Measurements from ENCODE around the gene DECR2. TPM values are rescaled to one million over a fixed set of nuclear protein-coding genes. Genes with fewer than 3 reads are reported as not detected.

Gene DECR2
- total and polyA plus RNA-seq, 2 of the 13 experiments (the other 11 are each of a cell fraction or from before 2014, with no cell fraction given) = 36.3 to 44.6 TPM

DNA sequence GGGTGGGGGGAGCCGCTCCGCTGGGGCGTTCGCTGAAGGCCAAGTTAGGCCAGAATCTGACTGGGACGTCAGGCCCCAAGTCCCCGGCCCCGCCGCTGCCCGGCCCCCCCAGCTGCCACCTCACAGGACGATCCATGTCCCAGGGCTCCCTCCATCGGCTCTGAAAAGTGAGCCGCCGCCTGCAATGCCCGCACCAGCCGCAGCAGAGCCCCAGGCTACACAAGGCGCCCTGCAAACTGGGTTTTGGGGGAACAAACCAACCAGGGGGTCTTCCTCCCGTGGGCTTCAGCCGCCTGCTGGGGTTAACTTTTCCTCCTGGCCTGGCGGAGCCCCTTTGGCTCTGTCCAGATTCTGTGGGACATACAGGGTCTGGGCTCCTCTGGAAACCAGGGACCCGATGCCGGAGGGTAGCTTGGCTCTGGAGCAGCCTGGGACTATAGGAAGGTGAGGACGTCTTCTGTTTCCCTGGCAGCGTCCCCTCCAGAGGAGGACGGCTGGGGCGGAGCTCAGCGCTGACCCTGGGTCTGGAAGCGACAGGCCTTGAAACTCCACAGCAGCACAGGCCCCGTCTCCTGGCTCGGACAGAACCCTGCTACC lies 3.9 kb upstream of the DECR2 start (continued):
- TF ChIP-seq, protein P1, sequence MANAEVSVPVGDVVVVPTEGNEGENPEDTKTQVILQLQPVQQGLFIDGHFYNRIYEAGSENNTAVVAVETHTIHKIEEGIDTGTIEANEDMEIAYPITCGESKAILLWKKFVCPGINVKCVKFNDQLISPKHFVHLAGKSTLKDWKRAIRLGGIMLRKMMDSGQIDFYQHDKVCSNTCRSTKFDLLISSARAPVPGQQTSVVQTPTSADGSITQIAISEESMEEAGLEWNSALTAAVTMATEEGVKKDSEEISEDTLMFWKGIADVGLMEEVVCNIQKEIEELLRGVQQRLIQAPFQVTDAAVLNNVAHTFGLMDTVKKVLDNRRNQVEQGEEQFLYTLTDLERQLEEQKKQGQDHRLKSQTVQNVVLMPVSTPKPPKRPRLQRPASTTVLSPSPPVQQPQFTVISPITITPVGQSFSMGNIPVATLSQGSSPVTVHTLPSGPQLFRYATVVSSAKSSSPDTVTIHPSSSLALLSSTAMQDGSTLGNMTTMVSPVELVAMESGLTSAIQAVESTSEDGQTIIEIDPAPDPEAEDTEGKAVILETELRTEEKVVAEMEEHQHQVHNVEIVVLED (CRISPR knock-in tag; IDR thresholded peaks at IDR 0.05; ENCODE audit: borderline replicate concordance) = peak; percentile 41; the same call in 1 of the 2 replicates
- TF ChIP-seq ZNF790 (CRISPR knock-in tag; IDR thresholded peaks at IDR 0.05; ENCODE audit: borderline replicate concordance) = no peak
- TF ChIP-seq, protein P2, sequence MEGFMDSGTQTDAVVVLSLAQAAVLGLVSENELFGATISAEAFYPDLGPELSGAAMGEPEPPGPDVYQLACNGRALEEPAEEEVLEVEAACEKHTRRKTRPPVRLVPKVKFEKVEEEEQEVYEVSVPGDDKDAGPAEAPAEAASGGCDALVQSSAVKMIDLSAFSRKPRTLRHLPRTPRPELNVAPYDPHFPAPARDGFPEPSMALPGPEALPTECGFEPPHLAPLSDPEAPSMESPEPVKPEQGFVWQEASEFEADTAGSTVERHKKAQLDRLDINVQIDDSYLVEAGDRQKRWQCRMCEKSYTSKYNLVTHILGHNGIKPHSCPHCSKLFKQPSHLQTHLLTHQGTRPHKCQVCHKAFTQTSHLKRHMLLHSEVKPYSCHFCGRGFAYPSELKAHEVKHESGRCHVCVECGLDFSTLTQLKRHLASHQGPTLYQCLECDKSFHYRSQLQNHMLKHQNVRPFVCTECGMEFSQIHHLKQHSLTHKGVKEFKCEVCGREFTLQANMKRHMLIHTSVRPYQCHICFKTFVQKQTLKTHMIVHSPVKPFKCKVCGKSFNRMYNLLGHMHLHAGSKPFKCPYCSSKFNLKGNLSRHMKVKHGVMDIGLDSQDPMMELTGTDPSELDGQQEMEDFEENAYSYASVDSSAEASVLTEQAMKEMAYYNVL (CRISPR knock-in tag; IDR thresholded peaks at IDR 0.05; ENCODE audit: borderline replicate concordance) = no peak
- TF ChIP-seq ZNF605 (CRISPR knock-in tag; IDR thresholded peaks at IDR 0.05) = 0 out of 2 replicates have a peak, but pooled peaks have one; percentile 30
- peak; percentile 45; the same call in 1 of the 2 replicates for TF ChIP-seq RAD21 (CRISPR knock-in tag; IDR thresholded peaks at IDR 0.05)
- TF ChIP-seq ZNF329 (CRISPR knock-in tag; IDR thresholded peaks at IDR 0.05; ENCODE audit: low read depth) = 0 out of 2 replicates have a peak, but pooled peaks have one; percentile 3
- 0 out of 2 replicates have a peak, but pooled peaks have one; percentile 43 for TF ChIP-seq HNRNPL (IDR thresholded peaks at IDR 0.05; ENCODE audit: low read depth, low read length)
- TF ChIP-seq CHD2 (IDR thresholded peaks at IDR 0.05; ENCODE audit: low read depth, low read length) = no peak
- peak in 1 of 2 experiments; percentile 5; a peak in 2 of 4 replicates for TF ChIP-seq POLR2A (IDR thresholded peaks at IDR 0.05; ENCODE audit: insufficient read depth in 1 of 2, low read depth in 2 of 2, low read length in 2 of 2)
- TF ChIP-seq PCBP1 (IDR thresholded peaks at IDR 0.05; ENCODE audit: borderline replicate concordance, low read depth, low read length) = 0 out of 2 replicates have a peak, but pooled peaks have one; percentile 59
- TF ChIP-seq TOPORS (CRISPR knock-in tag; IDR thresholded peaks at IDR 0.05) = no peak
- peak; percentile 97 for TF ChIP-seq HNRNPK (IDR thresholded peaks at IDR 0.05; ENCODE audit: low read depth, low read length, poor library complexity, severe bottlenecking)
- TF ChIP-seq, protein P3, sequence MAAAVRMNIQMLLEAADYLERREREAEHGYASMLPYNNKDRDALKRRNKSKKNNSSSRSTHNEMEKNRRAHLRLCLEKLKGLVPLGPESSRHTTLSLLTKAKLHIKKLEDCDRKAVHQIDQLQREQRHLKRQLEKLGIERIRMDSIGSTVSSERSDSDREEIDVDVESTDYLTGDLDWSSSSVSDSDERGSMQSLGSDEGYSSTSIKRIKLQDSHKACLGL (CRISPR knock-in tag; IDR thresholded peaks at IDR 0.05) = 0 out of 2 replicates have a peak, but pooled peaks have one; percentile 46

All from HepG2 (cell line).